Transverse colon (tissue), 4 donors: ENCODE data around the gene MYO7A.

ENCODE experiments used
- CTCF ChIP-seq, 5 experiments: fragments of 200-600 bp in 3 of 5; fragments of 450-650 bp in 2 of 5; sonication (generic) in 3 of 5; IDR thresholded peaks; 1 replicate in 2 of 5; 2 replicates in 3 of 5; pipeline ENCODE4 v1.5.1; 2016 to 2017; ENCODE audit warnings: antibody characterized with exemption in 5 of 5, inconsistent platforms in 3 of 5, mild to moderate bottlenecking in 2 of 5, moderate library complexity in 1 of 5
- EP300 ChIP-seq: sonication (generic); formaldehyde crosslinking; IDR thresholded peaks from one replicate; pipeline ENCODE4 v1.6.1; 2017; ENCODE audit warnings: antibody characterized with exemption, low read depth
- POLR2A ChIP-seq: fragments of 450-650 bp; IDR thresholded peaks from one replicate; pipeline ENCODE4 v1.6.1; 2016; ENCODE audit warnings: antibody characterized with exemption, mild to moderate bottlenecking, moderate library complexity
- POLR2AphosphoS5 ChIP-seq, 3 donors: sonication (generic); formaldehyde crosslinking; IDR thresholded peaks; one replicate each; pipeline ENCODE4 v1.6.1; 2016; ENCODE audit warnings: antibody characterized with exemption in 3 of 3

DNA sequence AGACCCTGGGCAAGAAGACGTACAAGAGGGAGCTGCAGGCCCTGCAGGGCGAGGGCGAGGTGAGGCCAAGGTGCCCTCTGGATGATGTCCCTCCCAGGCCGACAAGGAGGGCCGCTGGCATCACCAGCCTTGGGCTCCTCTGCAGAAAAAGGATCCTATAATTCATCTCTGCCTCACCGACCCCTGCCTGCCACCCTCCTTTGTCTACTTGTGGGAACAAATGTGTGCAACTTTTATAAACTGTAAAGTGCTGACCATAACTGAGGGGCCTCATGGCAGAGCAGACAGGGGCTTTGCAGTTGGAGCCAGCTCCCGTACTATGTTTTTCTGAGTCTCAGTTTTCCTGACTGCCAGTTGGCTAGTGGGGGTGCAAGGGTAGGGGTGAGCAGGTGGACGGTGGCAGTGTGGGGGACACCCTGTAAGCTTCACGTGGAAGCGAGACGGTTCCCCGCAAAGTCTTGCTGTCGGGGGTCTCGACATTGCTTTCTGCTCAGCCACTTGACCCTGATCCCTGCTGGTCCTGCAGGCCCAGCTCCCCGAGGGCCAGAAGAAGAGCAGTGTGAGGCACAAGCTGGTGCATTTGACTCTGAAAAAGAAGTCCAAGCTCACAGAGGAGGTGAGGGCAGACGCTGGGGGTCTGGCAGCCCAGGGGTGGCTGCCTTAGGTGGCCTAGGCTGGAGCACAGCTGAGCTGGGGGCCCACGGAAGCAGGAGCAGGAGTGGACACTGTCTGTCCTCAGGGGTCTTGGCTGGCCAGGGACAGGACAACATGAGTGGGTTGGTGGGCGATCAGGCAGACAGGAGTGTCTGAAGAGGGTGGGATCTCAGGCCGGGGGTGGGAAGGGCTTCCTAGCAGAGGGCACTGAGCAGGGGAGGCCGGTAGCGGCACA, 54.7 kb downstream of the MYO7A start:
- no peak for TF ChIP-seq CTCF (IDR thresholded peaks at IDR 0.05)
- no peak for TF ChIP-seq POLR2A
- no peak for TF ChIP-seq EP300
- TF ChIP-seq POLR2AphosphoS5 (IDR thresholded peaks at IDR 0.05) = no peak
